ENCODE measurements around the gene DLGAP1. TPM values are rescaled to one million over a fixed set of nuclear protein-coding genes. Genes with fewer than 3 reads are reported as not detected.
A peak's percentile ranks its signal among the peaks of the same experiment; 100 is the strongest.

DLGAP1 gene
- total RNA-seq, 1 donor from 2014 or later: 18.5 TPM

GRCh38 chr18:3966642-3967358 lies 488.3 kb downstream of the DLGAP1 start:
- Histone ChIP-seq H4K20me1 (ENCODE audit: low read depth) (no peaks in the 10 kb centered on the region), H3F3A (ENCODE audit: low read depth) (peaks cover 22% of the 10 kb centered on the region), H2AFZ (replicated peaks) (no peak overlapping the region), H3K9ac (no peak overlapping the region), H3K27me3 (no peaks in the 10 kb centered on the region), H3K9me3 (ENCODE audit: low read depth) (no peaks in the 10 kb centered on the region), H3K4me2 (peak overlapping the region; percentile 49), H3K36me3 (no peaks in the 10 kb centered on the region), H3K4me3 (no peak overlapping the region), H3K79me2 (ENCODE audit: low read depth) (no peaks in the 10 kb centered on the region), H3K27ac (no peak overlapping the region), H3K4me1 (peaks cover 43% of the 10 kb centered on the region)
- no peak overlapping the region for H3K27ac Mint-ChIP-seq
- no peaks in the 10 kb centered on the region for H3K36me3 Mint-ChIP-seq
- no peak for TF ChIP-seq CTCF (IDR thresholded peaks at IDR 0.05)
- no peak for TF ChIP-seq EZH2phosphoT487 (IDR thresholded peaks at IDR 0.05)
- no peak for TF ChIP-seq EZH2 (IDR thresholded peaks at IDR 0.05)
- DNase-seq (ENCODE audit: low spot score): no peak
- H3K4me3 Mint-ChIP-seq: no peak overlapping the region
- peaks cover 3% of the 10 kb centered on the region for H3K27me3 Mint-ChIP-seq (ENCODE audit: insufficient read depth, low read depth)
- no peaks in the 10 kb centered on the region for H3K9me3 Mint-ChIP-seq
- H3K4me1 Mint-ChIP-seq: peaks cover 4% of the 10 kb centered on the region

GRCh38 chr18:3966246-3966641 lies 488.9 kb downstream of the DLGAP1 start:
- Mint-ChIP-seq H3K4me3 (no peak overlapping the region), H3K36me3 (no peaks in the 10 kb centered on the region), H3K4me1 (peaks cover 5% of the 10 kb centered on the region), H3K9me3 (no peaks in the 10 kb centered on the region), H3K27ac (no peak overlapping the region), H3K27me3 (ENCODE audit: insufficient read depth, low read depth) (peaks cover 3% of the 10 kb centered on the region)
- no peaks in the 10 kb centered on the region for H3K79me2 ChIP-seq (ENCODE audit: low read depth)
- no peaks in the 10 kb centered on the region for H4K20me1 ChIP-seq (ENCODE audit: low read depth)
- no peak overlapping the region for H3K9ac ChIP-seq
- no peak overlapping the region for H2AFZ ChIP-seq (replicated peaks)
- H3K4me2 ChIP-seq: no peak overlapping the region
- no peaks in the 10 kb centered on the region for H3K36me3 ChIP-seq
- H3K4me1 ChIP-seq: peaks cover 42% of the 10 kb centered on the region
- no peak overlapping the region for H3K4me3 ChIP-seq
- DNase-seq (ENCODE audit: low spot score): no peak
- no peak overlapping the region for H3K27ac ChIP-seq
- no peaks in the 10 kb centered on the region for H3K9me3 ChIP-seq (ENCODE audit: low read depth)
- H3K27me3 ChIP-seq: no peaks in the 10 kb centered on the region
- H3F3A ChIP-seq (ENCODE audit: low read depth): peaks cover 17% of the 10 kb centered on the region
- TF ChIP-seq CTCF (IDR thresholded peaks at IDR 0.05): no peak
- TF ChIP-seq EZH2 (IDR thresholded peaks at IDR 0.05): no peak
- TF ChIP-seq EZH2phosphoT487 (IDR thresholded peaks at IDR 0.05): no peak

GRCh38 chr18:3960977-3961376 lies 494.1 kb downstream of the DLGAP1 start:
- H3K27ac Mint-ChIP-seq: peak overlapping the region; percentile 48
- no peak for DNase-seq (ENCODE audit: low spot score)
- H3K36me3 Mint-ChIP-seq: peaks cover 3% of the 10 kb centered on the region
- Histone ChIP-seq H4K20me1 (ENCODE audit: low read depth) (no peaks in the 10 kb centered on the region), H3K9ac (no peak overlapping the region), H3K36me3 (no peaks in the 10 kb centered on the region), H3K27ac (peak overlapping the region; percentile 90), H3K4me1 (peaks cover 50% of the 10 kb centered on the region), H3K79me2 (ENCODE audit: low read depth) (no peaks in the 10 kb centered on the region), H3K4me3 (no peak overlapping the region), H3K4me2 (peak overlapping the region; percentile 67), H2AFZ (replicated peaks) (no peak overlapping the region), H3K9me3 (ENCODE audit: low read depth) (peaks cover 6% of the 10 kb centered on the region), H3K27me3 (no peaks in the 10 kb centered on the region), H3F3A (ENCODE audit: low read depth) (peaks cover 25% of the 10 kb centered on the region)
- no peak overlapping the region for H3K4me3 Mint-ChIP-seq
- no peaks in the 10 kb centered on the region for H3K9me3 Mint-ChIP-seq
- peaks cover 3% of the 10 kb centered on the region for H3K27me3 Mint-ChIP-seq (ENCODE audit: insufficient read depth, low read depth)
- TF ChIP-seq EZH2 (IDR thresholded peaks at IDR 0.05): no peak
- TF ChIP-seq CTCF (IDR thresholded peaks at IDR 0.05): no peak
- TF ChIP-seq EZH2phosphoT487 (IDR thresholded peaks at IDR 0.05): no peak
- H3K4me1 Mint-ChIP-seq: peaks cover 26% of the 10 kb centered on the region
